GM18867 (cell line): ENCODE results near the gene CLEC1A.

Experiments
- ATAC-seq: cut with Tn5 transposase; IDR thresholded peaks from one replicate; pipeline ENCODE4 v1.9.1; 2021; ENCODE audit warnings: mild to moderate bottlenecking, moderate library complexity; ENCODE audit not compliant: unreplicated experiment

The CLEC1A gene

DNA sequence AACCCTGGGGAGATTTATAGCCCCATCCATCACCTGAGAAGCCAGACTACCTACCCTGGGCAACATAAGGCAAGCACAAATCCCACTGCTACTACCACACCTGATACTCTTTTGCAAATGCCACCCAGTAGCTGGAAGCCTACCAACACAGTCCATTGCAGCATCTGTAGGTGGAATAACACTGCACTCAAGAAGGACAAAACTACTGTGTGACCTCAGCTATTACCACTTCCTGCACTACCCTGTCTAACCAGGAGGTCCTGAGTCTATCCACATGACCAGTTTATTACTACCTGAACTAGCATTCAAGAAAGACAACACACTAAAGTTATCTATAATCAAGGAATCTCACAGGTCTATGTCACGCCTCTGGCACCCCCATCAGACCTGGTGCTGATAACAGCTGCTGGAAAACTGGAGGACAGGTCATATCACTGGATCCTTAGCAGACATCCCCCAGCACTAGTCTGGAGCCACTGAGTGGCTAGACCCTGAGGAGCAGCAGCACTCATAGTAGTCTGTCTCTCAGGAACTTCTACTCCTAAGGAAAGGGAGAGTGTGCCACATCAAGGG, 2.9 kb upstream of the CLEC1A start:
- ATAC-seq: no peak

DNA sequence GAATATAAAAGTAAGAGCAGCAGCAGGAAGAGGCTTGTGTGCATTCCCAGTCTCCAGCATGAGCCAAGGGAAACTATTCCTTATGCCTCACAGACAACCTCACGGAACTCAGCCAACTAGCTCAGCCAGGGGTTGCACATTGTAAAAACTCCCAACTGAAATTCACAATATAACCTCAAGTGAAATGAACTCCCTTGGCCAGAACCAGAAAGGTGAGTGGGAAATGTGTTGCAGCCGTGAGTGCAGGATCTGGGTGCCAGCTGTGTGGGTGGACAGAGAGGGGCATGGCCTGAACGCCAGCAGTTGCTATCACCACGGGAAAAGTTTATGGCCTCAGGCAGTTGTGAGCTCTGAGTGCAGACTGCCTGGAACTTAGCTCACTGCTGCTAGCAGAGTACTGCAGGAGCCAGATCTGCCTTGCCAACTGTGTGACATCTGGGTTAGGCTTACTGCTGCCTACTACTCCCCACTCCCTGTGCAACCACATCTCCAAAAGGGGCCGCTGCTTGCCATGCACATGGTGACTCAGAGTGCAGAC, 2.3 kb upstream of the CLEC1A start:
- no peak for ATAC-seq

DNA sequence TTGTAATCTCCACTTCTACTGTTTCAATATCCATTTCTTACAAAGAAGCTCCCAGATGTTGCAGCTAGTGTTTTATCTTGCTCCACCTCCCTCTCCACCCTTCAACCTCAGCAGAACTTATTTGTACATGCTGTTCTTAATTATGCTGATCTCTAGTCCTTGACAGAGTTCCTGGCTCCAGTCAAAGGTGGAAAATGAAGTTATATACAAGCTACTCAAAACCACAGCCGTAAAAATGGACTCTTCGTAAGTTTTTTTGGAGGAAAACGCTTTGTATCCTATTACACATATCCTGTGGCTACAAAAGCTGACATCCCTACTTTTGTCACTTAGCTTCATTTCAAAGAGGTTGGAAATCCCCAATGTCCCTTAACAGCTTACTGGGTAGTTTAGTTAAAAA, 1.3 kb downstream of the CLEC1A start:
- ATAC-seq: no peak

DNA sequence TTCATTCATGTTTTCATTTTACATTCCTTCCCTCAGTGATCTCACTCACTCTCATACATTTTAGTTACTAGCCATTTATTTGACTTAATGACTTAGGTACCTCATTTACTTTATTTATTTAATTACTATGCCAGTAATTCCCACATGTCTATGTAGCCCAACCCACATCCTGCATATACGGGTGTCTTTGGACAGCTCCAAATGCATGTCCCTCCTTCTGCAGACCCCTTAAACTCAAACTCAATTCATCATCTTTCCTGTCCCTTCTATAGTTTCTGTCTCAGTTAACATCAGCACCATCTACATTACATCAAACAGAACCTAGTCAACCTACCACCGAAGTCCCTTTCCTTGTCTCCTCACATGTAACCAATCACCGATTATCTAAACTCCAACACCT, 2.8 kb downstream of the CLEC1A start:
- no peak for ATAC-seq

DNA sequence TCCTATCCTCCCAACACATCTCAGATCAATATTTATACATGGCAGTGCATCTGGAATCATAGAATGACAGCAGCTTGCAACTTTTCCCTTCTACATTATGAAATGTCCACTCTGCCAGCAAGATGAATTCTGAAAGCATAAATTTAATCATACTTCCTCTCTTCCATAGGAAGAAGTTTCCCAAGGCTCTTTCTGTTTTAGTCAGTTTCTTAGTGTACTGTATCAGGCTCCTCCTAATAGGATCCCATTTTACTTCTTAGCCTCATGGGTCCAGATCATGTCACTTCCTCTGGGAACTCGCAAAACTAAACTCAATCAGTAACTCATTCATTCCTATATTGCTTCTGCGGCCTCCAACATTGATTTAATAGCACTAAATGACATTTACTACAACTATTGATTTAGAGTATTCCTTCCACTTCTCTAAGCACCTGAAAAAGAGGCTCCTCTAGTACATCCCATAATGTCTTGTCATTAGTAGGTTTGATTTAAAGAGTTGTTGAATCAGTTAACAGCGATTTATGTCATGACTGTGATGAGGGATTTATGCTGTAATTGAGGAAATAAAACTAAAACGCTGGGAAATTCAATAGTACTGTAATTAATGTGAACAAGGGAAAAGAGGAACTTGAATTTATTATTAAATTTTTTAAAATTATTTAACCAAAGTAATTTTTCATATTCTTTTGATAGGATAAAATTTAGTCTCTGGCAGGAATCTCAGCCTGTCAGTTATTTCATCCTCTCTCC, 4.0 kb downstream of the CLEC1A start:
- ATAC-seq: no peak

DNA sequence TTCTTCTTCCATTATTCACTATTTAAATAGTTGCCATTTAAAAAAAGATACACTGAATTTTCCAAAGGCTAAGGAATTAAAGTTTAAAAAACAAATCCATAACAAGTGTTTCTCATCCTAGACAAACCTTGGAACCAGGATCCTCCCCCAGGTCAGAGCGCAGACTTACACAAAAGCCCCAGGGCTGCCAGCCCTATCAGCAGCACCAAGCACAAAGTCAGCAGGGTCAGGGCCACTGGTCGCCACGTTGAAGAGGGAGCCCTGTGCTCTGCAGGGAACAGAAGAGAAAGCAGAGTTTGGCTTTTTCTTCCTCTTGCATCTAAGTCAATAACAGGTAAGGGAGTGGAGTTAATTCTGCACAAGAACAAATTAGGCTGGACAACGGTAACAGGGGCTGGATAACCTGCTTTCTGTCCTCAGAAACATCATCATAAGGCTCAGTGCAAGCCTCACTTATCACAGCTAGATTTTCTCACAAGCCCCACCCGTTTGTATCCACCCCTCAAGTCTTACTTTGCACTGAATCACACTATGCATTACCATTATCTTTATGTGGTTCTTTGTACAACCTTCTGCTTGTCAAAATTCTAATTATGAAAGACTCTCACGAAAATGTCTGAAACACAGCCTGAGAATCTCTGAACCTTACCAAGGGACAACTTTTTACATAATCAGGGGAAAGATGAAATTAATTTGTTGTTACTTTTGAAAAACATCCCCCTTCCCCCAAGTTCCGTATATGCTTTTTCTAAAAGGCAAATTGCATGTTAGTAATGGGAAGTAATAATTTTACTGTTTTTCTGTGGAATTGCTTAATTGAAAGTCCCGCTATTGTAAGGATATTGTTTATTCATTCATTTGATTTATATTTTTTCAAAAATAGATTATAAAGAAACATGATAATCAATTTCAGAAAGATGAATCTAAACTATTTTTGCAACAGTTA, 9.6 kb downstream of the CLEC1A start:
- no peak for ATAC-seq

DNA sequence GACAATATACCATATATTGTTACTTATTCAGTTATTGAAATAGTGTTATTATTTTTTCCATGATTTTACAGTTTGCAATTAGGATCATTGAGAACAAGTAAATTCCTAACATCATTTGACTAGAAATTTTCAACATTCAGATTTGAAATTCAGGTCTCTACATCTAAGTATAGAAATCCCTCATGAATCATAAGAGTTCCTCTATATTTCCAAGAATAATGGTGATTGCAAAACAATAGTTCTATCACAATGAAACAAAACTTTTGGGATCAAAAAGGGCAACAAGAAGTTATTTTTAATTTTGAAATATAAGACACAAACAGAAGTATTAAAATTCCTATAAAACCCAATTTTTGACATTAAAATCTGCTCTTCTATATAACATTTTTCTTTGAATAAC, 10.8 kb downstream of the CLEC1A start:
- no peak for ATAC-seq

DNA sequence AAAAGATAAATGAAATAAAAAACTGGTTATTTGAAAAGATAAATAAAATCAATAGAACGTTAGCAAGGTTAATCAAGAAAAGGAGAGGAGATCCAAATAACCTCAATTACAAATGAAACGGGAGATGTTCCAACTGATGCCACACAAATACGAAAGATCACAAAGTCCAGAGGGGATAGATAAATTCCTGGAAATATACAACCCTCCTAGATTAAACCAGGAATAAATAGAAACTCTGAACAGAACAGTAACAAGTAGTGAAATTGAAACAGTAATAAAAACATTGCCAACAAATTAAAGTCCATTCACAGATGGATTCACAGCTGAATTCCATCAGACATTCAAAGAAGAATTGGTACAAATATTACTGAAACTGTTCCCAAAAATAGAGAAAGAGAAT, 12.4 kb downstream of the CLEC1A start:
- no peak for ATAC-seq

DNA sequence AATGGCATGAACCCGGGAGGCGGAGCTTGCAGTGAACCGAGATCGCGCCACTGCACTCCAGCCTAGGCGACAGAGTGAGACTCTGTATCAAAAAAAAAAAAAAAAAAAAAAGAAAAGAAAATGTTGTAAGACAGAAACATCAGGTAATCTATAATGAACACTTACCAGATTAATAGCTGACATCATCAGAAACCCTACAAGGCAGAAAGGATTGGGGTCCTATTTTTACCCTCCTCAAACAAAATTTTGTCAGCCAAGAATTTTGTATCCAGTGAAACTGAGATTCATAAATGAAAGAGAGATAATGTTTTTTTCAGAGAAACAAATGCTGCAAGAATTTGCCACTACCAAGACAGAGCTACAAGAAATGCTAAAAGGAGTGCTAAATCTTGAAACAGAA, 14.1 kb downstream of the CLEC1A start:
- no peak for ATAC-seq

DNA sequence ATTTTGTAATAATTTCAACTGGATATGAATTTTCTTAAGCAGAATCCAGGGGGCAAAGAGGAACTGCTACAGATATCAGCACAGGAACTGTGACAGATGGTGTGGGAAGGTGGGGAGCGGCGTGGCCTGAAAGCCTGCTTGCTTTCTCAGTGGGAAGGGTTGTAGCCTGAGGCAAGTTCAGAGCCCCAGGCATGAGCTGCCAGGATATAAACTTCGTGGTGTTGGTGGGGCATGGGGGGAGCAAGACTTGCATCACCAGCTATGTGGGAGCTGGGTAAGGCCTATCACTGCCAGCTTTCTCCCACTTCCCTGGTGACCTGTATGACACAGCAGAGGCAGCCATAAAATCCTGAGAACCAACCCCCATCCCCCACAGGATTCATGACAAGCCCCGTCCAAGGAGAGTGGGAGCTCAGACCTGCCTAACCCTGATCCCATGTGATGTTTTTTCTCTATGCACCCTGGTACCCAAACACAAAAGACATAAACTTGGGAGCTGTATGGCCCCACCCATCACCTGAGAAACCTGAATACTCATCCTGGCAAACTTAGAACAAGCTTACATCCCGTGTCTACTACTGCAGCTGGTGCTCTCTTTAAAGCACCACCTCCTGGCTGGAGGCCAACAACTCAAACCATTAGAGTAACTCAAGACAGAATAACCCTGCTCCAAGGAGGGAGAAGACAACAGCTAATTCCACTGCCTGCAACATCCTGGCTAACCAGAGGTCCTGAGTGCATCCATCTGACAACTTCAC, 16.5 kb downstream of the CLEC1A start:
- no peak for ATAC-seq

DNA sequence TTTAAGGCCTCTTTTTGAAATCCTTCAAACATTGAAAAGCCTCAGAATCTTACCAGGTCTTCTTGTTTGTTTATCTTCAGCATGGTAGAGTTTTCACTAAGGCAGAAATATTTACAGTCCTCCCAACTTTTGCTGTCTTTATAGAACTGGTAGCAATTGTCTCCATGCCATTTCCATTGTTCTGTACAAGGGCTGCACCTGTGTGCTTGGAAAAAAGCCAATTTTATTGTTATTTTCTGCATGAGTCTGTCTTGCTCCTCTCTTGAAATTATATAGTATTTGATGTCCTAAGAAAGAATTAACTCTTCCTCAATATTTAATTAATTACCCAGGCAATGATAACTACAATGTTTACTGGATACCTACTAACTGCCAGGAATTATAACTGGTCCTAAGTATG, 23.3 kb downstream of the CLEC1A start:
- ATAC-seq: no peak

DNA sequence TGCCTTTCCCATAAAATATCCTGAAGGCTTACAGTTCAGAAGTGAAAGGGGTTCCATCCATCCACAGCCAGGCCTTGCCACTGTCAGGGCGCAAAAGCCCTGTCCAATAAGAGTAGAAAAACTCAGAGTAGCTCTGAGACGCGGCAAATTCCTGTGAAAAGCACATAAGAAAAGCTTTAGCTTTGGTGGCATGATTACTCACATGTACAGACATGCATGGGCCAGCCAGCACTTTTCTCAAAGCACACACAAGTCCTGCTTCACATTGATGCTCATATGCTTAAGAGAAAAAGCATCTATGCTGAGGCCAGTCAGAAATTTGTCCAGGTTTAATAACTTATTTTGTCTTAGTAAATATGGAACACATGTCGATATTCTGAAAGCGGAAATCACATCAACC, 25.5 kb downstream of the CLEC1A start:
- ATAC-seq: no peak

DNA sequence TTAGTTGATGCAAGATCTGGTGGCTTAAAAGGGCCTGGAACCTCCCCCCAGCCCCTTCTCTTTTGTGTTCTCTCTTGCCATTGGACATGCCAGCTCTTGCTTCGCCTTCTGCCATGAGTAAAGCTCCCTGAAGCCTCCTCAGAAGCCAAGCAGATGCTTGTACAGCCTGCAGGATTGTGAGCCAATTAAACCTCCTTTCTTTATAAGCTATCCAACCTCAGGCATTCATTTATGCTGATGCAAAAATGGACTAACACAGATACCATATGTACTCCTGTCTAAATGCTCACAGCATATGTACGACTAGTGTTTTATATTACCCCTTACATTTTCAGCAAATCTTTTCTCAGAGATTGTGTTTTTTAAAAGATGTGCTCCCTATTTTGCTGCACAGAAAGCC, 26.7 kb downstream of the CLEC1A start:
- ATAC-seq: no peak

DNA sequence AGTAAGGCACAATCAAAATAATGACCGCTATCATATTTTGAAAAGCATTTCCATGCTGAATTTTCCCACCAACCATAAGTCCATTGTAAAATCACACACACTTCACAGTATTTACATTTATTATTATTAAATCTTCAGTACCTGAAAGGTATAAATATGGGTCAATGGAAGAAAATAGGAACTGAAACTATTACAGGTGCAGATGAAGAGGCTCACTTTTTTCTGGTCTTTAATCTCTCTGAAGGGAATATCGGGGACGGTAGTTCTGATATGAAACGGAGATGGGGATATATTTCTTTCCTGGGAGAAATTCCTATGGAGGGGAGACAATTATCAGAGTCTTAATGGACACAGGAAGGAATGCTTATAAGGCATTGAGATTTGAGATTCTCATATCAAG, 28.4 kb downstream of the CLEC1A start:
- ATAC-seq: no peak

DNA sequence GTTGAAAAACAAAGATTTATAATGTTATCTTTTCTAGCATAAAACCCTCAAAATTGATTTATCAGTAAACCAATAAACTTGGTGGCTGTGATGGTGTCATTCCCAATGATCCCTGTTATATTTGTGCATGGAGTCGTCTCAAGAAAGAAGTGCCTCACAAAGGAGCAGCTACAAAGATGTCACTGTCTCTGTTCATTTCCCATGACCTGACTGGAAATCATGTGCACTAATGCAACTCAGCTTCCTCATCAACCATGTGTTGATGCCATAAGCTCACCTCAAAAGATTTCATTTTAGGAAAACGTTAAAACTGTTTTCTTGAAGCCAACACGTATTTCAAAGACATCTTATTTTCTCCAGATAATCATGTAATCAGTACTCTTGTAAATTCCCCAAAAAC, 28.8 kb downstream of the CLEC1A start:
- no peak for ATAC-seq

DNA sequence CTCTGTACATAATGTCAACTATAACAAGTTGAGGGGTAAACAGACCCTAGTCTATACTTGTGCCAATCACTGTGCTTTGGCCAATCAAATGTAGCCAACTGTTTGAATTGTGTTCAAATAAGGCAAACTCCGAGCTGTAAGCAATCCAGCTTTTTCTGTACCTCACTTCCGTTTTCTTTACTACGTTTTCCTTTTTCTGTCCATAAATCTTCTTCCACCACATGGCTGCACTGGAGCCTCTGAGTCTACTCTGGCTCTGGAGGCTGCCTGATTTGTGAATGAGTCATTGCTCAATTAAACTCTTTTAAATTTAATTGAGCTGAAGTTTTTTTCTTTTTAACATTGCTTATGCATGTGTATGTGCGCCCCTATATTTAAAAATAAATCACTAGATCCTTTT, 29.7 kb downstream of the CLEC1A start:
- ATAC-seq: no peak

DNA sequence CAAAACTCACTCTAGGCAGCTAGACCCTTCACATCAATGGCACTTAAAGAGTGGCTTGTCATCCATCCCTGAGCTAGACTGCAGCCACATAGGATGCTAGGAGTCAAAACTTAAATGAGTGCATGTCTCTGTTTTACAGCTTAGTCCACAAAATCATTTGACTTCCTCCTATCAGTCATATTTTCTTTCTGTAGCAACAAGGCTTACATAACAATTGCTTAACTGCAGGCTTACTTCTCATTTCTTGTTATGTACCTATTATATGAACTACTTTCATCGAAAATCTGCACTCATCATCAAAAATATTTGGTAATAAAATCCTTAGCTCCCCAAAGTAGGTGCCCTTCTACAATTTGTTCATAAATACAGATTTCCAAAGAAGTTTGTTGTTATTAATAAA, 30.1 kb downstream of the CLEC1A start:
- ATAC-seq: no peak

DNA sequence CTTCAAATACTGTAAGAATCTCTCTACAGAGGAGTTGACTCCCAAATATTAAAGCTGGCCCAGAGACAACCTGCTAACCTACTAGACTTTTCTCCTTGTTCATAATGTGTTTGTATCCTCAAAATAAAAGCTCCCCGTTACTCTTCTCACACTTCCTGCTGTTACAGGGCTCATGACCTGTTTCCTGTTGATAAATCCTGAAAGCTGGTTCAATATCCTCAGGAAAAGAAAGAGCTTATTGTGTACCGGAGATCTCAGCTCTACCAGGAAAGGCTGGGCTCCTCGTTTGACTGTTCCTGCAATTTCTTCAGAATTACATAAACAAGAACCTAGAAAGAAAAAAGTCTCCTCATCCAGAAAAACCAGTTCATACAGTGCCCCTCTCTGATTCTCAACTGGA, 30.8 kb downstream of the CLEC1A start:
- ATAC-seq: no peak

DNA sequence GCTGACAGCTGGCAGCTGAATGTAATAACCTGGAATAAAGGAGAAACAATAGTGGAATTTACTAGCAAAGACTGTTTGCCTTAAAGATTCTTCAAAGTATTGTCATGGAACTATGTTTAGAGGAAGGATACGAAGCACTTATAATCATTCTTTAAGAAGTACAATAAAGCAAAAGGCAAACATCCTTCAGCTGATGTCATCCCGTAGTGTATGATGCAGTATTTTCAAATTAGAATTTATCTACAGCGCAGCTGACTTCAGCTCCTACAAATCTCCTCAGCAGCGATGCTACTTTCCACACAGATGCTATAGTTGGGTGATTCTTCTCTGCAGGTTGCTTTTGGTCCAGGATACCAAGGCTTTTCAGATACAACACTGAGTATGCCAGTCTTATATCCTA, 31.5 kb downstream of the CLEC1A start:
- ATAC-seq: no peak

DNA sequence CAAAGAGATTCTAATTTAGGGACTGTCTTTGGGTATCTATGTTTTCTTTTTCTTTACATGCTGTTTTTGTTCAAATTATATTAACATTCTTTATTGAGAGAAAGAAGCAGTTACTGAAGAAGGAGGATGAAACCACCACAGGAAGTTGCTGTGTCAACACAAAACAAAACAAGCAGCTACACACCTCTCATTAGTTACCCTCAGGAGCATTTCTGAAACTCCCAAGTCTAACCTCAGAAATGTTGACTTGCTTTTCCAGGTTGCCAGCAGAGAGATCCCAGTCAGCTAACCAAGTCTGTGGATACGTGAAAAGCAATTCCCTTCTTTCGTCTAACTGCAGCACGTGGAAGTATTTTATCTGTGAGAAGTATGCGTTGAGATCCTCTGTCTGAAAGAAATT, 33.5 kb downstream of the CLEC1A start:
- no peak for ATAC-seq

DNA sequence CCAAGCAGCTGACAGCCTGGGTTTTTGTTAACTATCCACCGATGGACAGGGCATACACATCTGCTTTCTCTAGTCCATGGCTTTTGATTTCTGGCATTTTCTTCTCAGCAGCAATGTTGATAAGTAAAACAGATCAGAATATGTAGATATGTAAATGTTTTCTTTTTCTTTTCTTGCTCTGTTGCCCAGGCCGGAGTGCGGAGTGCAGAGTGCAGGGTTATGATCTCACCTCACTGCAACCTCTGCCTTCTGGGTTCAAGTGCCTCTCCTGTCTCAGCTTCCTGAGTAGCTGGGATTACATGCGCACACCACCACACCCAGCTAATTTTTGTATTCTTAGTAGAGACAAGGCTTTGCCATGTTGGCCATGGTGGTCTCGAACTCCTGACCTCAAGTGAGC, 40.4 kb downstream of the CLEC1A start:
- ATAC-seq: no peak
